GM19438 (cell line): Measurements from ENCODE around the gene FAM222A.

Experiments used
- ATAC-seq: cut with Tn5 transposase; IDR thresholded peaks from one replicate; pipeline ENCODE4 v1.9.1; 2021; ENCODE audit warnings: low read depth; ENCODE audit not compliant: unreplicated experiment

The FAM222A gene

DNA sequence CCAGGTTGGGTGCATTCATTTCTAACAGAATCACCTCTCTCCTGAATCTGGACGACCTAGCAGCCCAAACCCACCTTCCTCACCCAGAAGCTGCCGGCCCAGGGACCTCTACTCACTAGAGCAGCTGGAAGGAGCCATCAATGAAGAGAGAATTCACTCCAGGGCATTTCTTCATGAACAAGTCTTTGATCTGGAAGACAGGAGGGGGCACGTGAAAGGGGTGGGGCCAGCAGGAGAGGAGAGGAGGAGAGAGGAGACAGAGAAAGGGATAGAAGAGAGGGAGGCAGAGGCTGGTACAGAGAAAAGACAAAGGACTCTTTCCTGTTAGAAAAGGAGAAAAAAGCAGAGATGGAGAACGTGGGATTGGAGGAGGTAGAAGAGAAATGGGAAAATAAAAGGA lies 79.8 kb downstream of the FAM222A start:
- ATAC-seq = no peak

DNA sequence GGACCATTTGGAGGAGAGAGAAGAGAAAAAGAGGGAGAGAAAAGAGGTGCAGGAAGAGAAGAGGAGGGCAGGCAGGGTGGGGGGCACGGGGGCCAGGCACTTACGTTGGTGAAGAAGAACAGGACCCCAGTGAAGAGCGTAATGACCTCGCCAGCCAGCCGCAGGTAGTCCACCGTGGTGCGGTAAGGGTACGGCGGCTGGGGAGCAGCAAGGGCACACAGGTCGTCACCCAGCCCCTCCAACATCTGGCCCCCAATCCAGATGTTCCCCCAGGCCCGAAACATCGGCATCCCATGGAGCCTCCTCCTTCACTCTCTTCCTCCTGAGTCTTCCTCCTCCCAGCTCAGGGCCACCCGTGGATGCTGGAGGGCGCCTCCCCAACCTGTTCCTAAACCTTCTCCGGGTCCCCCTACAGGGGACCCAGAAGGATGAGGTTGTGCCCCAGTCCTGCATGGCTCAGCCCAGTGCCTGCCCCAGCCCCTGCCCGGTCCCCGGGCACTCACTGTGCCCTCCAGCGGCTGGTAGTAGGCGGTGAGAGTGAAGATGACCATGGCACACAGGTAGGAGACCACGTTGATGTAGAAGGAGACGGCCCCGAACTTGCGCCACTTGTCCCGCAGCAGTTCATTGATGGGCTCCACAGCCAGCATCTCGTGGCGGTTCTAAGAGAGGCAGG lies 80.3 kb downstream of the FAM222A start:
- ATAC-seq = no peak

DNA sequence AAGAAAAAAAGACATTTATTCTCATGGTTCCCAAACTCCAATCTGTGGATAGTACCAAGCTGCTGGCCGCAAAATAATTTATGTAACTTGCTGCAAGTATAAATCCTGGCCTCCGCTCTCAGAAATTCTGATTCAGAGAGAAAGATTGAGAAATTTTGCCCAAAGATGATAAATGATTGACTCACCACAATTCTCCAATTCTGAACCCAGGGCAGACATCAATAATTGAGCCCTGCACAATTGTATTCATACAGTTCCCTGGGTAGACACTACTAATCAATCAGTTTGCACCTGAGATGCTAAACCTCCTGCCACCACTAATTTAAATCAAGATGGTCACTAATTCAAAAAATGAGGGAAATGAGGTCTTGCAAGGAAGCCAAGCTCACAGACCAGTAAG lies 81.4 kb downstream of the FAM222A start:
- ATAC-seq = no peak

DNA sequence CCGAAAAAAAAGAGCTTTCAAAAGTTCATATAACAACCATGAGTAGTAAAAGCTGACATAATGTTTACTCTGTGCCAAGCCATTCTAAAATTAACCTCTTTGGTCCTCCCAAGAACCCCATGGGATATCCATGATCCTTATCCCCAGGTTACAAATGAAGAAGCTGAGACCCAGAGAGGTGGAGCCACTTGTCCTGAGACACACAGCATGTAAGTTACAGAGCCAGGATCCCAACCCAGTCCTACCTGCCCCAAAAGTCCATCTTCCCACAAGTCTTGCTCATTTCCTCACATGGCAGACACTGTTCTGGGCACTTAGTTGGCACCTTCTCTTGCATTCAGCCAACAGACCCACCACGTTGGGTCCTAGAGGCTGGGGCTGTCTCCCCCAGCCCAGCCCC lies 82.4 kb downstream of the FAM222A start:
- ATAC-seq = no peak

DNA sequence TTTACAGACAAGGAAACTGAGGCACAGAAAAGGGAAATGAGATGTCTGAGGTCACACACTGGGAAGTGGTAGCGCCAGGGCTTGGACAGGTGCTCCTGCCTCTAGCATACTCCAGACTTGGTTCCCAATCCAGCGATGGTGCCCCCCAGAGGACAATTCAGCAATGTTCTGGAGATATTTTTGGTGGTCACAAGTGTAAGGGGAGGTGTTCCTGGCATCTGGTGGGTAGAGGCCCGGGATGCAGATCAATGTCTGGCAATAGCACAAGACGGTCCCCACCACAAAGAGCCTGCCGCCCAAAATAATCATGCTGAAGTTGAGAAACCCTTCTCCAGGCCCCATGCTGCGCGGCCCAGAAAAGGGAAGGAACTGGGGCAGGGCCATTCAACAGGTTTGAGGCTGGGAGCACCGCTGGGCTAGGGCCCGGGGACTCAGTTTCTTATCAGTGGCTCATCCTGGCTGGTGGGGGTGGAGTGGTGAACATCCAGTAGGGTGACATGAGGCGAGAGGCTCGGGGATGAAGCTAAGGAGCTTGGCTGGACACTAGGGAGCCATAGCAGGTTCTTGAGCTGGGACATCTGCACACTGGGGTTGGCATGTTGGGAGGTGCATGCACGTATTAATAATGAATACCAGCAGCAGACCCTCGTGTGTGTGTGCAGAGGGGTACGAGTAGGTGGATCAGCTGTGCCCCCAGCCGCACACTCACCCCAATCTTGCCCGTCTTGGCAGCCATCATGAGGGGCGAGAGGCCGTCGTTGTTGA lies 84.5 kb downstream of the FAM222A start:
- no peak for ATAC-seq

DNA sequence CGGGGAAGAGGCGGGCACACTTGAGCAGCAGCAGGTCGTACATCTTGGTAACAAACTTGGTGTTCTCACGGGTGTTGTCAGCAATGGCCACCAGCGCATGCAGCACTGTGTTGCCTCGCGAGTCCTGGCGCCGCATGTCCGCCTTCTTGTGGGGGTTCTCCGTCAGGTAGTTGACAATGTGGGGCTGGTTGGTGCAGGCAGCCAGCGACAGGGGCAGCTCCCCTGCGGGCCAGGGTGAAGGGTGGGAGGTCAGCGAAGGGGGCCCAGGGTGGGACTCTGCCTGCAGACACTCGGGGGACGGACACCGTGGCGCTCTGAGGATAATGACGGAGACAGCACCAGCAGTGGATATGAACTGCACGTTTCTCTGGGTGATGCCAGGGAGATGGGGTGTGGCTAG lies 85.1 kb downstream of the FAM222A start:
- ATAC-seq = no peak

DNA sequence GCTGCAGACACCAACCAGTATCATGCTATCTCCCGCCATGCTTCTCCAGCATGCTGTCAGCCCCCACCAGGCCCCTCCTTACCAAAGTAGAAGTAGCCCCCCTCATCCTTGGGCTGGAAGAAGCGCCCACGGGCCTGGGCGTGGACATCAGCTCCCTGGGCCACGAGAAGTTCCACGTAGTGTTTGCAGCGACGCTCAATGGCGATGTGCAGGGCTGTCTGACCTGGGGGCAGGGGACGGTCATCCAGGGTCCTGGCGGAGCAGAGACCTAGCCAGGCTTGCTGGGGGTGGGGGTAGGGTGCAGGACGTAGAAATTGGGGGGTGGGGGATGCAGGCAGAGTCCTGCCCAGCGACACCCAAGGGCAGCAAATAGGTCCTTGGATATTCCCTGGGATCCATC lies 86.9 kb downstream of the FAM222A start:
- ATAC-seq = no peak

DNA sequence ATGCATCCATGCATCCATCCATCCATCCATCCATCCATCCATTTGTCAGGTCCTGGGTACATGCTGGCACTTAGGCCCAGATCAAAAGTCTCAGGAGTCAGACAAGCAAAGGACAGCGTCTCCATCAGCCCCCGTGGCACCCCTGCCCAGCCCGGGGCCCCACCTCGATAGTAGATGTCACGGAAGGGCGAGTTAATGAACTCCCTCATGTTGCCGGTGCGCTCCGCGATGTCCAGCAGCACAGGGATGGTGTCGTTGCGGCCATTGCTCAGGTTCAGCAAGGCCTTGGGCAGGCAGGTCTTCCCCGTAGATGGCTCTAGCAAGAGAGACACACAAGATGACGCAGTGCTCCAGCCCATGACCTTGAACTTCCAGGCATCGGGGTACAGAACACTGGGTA lies 89.2 kb downstream of the FAM222A start:
- ATAC-seq = no peak

DNA sequence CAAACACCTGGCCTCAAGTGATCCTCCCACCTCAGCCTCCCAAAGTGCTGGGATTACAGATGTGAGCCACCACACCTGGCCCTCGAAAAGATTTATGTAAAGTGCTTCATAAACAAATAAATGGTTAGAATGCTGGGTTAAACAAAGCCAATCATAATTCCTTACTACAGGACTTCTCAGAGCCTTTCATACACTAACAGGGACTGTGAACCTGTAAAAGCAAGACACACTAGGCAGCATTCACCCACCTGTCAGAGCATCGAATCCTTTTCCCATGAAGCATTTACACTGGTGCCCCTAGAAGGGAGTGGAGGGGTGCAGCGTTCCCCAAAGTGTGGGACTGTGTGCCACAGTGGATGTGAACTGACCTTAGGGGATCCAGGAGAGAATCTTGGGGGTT lies 90.1 kb downstream of the FAM222A start:
- ATAC-seq = no peak

DNA sequence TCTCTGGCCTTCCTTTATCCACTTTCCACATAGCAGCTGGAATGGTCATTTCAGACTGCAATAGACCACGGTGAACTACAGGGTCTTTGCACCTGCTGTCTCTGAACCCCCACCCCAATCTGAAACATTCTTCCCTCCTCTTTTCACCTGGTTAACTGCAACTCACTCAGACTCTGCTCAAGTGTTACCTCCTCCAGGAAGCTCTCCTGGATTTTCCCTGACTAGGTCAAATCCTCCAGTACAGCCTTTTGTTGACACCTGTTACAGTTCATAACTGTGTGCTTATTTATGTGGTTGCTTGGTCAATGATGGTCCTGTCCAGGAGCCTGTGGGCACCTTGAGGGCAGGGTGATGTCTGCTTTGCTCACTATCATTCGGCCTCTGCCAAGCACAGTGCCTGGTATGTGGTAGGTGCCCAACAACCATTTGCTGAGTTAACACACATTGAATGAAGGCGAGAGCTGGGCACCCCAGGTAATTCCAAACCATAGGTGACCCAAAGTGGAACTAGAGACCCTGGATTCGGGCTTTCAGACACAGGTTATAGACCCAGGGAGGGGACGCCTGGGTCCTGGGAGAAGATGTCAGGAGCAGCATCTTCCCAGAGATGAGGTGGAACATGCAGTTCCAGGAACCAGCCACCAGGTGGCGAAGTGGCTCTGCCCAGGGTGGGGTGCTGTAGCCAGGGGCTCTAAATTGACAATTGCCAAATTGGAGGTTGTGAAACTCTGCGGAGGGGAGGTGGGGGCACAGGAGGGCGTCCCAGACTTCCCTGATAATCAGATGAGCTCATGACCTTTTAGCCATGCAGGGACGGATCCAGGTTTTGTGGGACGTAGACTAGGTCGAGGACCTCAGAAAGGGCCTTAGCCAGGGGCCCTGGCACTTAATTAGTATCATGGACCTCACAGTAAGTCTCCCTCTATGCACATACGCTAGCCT lies 91.5 kb downstream of the FAM222A start:
- no peak for ATAC-seq

DNA sequence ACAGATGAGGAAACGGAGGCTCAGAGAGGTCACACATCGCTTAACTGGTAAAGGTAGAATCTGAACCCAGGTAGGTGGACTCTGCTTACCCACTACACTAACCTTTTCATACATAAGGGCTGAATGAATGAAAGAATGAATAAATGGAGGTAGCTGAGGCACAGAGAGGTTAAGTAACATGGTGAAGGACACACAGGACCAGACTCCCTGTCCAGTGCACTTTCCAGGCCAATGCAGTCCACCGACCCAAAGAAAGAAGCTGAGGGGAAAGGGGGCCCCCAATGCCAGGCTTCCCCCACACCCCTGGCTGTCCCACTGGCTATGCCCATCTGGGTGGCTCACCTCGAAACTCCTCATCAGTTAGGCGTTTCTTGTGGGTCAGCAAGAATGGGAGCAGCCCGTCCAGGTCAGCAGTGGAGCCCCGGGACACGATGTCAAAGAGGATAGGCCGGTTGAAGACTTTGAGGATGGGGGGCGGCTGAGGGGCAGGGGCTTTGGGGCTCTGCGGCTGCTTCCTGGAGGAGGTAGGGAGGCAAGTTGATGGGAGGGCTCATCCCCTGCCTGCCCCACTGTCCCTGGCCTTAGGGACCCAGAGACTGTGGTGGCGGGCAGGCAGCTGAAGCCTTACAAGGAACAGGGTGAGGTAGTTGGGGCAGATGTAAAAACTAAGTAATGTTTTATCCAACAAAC lies 94.5 kb downstream of the FAM222A start:
- no peak for ATAC-seq

DNA sequence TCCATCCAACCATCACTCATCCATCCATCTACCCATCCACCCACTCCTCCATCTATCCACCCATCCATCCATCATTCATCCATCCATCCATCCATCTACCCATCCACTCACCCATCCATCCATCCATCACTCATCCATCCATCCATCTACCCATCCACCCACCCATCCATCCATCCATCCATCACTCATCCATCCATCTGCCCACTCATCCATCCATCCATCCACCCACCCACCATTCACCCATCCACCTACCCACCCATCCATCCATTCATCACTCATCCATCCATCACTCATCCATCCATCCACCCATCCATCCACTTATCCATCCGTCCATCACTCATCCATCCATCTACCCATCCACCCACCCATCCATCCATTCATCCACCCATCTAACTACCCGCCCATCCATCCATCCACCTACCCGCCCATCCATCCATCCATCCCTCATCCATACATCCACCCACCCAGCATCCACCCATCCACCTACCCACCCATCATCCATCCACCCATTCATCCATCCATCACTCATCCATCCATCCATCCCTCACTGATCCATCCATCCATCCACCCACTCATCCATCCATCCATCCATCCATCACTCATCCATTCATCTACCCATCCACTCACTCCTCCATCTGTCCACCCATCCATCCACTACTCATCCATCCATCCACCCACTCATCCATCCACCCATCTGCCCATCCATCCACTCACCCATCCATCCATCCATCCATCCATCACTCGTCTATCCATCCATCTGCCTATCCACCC lies 95.4 kb downstream of the FAM222A start:
- no peak for ATAC-seq

DNA sequence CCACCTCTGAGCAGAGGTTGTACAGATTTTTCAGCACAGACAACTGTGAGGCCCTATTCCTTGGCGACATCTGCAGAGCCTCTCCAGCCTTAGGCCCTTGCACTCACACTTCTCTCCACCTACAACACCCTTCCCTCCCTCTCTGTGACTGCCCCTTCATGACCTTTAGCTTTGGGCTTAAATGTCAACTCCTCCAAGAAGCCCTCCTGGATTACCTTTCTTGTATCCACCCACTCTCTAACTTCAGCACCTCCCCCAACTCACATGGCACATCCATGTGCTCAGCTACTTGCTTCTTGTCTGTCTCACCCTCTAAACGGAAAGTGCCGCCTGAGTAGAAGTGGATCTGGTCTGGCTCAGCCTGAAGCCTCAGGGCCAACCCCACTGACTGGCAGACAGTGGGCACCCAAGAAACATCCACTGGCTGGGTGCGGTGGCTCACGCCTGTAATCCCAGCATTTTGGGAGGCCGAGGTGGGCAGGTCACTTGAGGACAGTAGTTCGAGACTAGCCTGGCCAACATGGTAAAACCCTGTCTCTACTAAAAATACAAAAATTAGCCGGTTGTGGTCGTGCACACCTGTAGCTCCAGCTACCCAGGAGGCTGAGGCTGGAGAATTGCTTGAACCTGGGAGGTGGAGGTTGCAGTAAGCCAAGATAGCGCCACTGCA lies 97.5 kb downstream of the FAM222A start:
- ATAC-seq = no peak

DNA sequence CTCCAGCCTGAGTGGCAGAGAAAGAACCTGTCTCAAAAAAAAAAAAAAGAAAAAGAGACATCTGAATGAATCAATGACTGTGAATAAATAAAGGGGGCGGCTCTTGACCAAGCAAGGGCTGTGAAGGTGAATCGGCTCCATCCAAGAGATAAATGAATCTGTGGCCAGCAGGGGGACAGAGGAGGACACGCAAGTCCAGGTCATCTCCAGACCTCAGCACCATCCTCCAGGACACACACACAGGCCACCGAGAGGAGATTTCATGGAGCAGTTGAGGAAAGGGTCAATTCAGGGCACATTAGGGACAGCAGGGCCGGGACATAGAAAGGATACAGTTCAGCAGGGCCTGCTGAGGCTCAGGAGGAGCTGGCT lies 98.0 kb downstream of the FAM222A start:
- no peak for ATAC-seq

DNA sequence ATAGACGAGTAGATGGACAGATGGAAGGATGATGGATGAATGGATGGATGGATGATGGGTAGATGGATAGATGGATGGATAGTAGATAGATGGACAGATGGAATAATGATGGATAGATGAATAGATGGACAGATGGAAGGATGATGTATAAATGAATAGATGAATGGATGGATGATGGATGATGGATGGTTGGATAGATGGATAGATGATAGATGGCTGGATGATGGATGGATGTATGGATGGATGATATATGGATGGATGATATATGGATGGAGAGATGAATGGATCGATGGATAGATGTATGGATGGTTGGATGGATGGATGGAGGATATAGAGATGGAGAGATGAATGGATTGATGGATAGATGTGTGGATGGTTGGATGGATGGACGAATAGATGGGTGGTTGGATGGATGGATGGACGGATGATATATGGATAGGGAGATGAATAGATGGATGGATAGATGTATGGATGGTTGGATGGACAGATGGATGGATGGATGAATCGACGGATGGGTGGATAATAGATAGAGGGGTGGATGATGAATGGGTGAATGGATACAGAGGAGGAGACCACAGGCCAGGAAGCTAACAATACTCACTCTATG lies 100.3 kb downstream of the FAM222A start:
- no peak for ATAC-seq

DNA sequence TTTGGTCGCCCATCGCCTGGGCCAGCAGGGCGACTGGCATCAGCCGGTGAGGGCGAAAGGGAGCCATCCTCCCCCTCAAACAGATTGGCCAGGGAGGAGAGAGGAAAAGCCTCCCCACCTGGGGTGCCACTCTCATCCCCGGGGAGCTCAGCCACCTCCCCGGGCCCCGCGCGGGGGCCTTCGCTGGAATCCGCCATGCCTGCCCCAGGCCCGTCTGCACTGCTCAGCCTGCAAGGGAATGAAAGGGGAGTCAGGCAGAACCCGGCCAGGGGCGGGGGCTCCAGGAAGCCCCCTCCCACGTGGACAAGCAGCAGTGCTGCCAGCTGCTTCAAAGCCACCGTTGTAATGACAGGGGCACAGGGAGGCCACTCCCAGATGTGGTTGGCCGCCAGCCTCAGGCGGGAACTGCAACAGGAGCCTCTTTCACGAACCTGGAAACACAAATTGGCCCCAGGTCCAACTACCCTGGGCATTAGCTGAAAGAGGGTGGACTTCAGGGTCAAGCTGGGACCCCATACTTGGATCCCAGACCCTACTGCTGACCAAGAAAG lies 101.0 kb downstream of the FAM222A start:
- no peak for ATAC-seq

DNA sequence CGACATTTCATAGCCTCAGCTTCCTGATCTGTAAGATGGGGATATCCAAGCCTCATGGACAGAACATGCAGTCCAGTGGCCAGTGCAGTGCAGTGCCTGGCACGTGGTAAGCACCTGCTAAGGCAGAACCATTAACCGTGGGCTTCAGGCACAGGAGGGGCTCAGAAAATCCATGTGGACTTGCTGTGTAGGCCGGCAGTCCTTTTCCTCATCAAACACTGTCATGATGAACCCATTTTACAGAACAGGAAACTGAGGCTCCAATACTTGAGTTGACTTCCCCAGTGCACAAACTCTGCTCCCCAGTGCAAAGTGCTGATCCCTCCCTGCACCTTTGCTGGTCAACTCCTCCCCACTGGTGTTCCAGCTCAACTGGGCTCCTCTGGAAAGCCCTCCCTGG lies 101.6 kb downstream of the FAM222A start:
- no peak for ATAC-seq

DNA sequence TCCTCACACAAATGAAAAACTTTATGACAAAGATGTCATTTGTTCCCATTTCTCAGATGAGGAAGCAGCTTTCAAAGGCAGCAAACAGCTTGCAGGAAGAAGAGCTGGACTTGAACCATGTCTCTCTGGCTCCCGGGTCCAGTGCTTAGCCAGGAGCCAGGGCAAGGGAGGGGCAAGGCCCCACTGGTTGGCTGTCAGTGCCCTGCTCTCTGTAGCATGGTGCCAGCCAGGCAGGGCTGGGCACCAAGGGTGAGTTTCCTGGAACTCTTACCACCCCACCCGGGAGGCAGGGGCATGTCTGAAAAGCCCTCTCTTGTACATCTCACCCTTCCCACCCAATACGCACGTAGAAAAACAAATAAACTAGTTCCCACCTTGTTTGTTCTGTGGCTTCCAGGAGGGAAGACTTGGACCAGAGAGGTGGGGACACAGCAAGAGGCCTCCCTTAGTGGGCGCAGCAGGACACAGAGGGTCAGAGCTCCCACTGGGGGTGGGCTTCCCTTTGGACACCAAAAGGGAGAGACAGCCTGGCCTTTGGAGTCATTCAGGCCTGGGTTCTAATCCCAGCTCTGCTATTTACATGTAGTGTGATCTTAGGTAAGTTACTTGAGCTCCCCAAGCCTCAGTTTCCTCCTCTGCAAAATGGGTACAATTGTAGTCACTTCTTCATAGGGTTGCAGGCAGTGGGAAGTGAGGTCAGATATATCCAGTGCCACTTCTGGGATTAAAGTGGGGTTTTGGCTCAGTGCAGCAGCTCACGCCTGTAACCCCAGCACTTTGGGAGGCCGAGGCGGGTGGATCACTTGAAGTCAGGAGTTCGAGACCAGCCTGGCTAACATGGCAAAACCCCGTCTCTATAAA lies 102.4 kb downstream of the FAM222A start:
- ATAC-seq = no peak
